ENCODE data around the gene CYP4A22.
"Not testable (repeated sequence)": the region's sequence is repeated elsewhere in the genome, so short reads cannot be mapped to it uniquely, and the experiment has no call there.

The CYP4A22 gene

GRCh38 chr1:47186267-47187185 lies 49.3 kb downstream of the CYP4A22 start:
- DNase-seq, result no peak

GRCh38 chr1:47187231-47187925 lies 50.1 kb downstream of the CYP4A22 start:
- DNase-seq, result no peak

- DNase-seq, result no peak
These were observed 50.6 kb downstream of the CYP4A22 start for GRCh38 chr1:47187926-47188250.

GRCh38 chr1:47188791-47189785 lies 51.8 kb downstream of the CYP4A22 start:
- no peak for DNase-seq

- peak; percentile 97 for DNase-seq
These were observed 52.7 kb downstream of the CYP4A22 start, which contains the start of gene PDZK1IP1 for GRCh38 chr1:47189844-47190508. Gene PDZK1IP1 (minus strand): TSS chr1:47190036. CDS start chr1:47189932, 104 bp downstream.

GRCh38 chr1:47190509-47190855 lies 53.2 kb downstream of the CYP4A22 start:
- no peak for DNase-seq

- no peak for DNase-seq
These were observed 53.6 kb downstream of the CYP4A22 start for GRCh38 chr1:47190857-47191256.

GRCh38 chr1:47191940-47192457 lies 54.8 kb downstream of the CYP4A22 start:
- DNase-seq, result no peak

GRCh38 chr1:47192458-47193384 lies 55.5 kb downstream of the CYP4A22 start:
- DNase-seq, result peak; percentile 34

- DNase-seq, result not testable (repeated sequence)
These were observed 56.3 kb downstream of the CYP4A22 start for GRCh38 chr1:47193496-47193895.

GRCh38 chr1:47194311-47194710 lies 57.1 kb downstream of the CYP4A22 start:
- no peak for DNase-seq

GRCh38 chr1:47195981-47196380 lies 58.7 kb downstream of the CYP4A22 start:
- DNase-seq, result not testable (repeated sequence)

GRCh38 chr1:47196622-47197021 lies 59.4 kb downstream of the CYP4A22 start:
- no peak for DNase-seq

GRCh38 chr1:47198214-47198613 lies 61.0 kb downstream of the CYP4A22 start:
- DNase-seq, result no peak
